GM12892 (cell line): Measurements from ENCODE around the gene PPP1R9B.

ENCODE experiments used
- POLR2AphosphoS5 ChIP-seq: IDR thresholded peaks from 2 replicates; pipeline ENCODE4 v1.6.1; 2011; ENCODE audit warnings: low read depth, low read length, control low read depth
- TAF1 ChIP-seq: IDR thresholded peaks from 2 replicates; pipeline ENCODE4 v1.6.1; 2011; ENCODE audit warnings: low read depth, mild to moderate bottlenecking, control low read depth, low read length, borderline replicate concordance

DNA sequence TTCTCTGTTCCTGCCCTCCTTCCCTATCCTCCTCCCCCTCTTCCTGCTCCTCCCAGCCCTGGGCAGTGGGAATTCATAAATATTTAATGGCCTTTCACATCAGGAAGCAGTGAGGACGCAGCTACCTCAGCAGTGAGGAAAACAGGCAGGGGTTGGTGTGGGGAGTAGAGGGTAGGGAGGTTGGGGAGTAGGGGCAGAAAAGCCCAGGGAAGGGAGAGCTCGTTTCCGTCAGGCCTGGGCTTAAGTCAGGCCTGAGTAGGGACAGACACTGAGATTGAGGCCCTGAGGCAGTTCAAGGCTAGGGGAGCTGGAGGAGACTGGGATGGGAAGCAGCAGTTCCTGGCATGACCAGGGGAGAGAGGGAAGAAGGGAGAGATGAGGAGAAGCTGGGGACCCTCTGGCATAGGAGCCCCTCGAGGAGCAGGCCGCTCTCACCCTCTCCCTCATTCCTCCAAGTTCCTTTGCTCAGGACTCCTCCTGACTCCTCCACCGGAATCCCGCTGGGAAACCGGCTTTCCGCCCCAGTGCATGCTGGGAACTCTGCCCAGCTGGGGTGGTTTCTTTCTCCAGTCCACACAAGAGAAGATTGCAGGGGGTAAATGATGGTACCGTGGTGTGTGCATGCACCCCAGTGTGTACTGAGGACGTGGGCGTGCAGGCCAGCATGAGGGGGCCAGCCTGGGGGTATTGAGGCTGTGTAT, 26.7 kb downstream of the PPP1R9B start:
- TF ChIP-seq POLR2AphosphoS5 = no peak
- TF ChIP-seq TAF1 = no peak
